Superior temporal gyrus (tissue), 1 donor: Measurements from ENCODE around the gene ZNF605.
"Not testable (repeated sequence)": the region's sequence is repeated elsewhere in the genome, so short reads cannot be mapped to it uniquely, and the experiment has no call there.

Experiments used
- DNase-seq: peaks from one replicate; pipeline ENCODE4 v3.0.0-alpha.2; 2016; ENCODE audit errors: extremely low spot score

Gene ZNF605

DNA sequence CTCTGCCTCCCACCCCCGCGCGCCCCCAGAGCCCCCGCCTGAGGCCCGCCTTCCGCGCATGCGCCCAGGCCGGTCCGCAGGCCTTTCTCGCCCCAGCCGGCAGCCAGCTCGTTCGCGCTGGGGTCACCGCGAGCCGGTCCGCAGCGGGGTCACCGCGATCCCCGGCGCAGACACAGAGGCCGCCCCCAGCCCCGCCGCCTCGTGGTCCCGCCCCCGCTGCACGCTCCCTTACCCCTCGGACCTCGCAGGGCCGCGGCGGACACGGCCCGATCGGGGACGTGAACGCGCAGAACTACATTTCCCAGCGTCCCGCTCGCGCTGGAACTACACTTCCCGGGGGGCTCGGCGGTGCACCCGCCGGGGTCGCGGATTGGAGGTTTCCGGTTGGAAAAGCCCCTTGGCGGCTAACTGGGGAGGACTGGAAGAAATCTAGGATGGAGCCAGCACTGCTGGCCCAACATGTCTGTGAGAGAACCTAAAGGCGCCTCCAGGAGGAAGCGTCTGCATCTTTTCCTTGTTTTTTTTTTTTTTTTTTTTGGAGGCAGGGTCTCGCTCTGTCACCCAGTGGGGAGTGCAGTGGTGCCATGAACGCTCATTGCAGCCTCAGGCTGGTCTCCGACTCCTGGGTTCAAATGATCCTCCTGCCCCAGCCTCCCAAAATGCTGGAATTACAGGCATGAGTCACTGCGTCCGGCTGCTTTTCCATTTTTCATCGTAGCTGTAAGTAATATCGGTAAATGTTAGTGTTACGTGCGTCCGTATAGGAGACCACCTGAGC, at the start of gene ZNF605:
TSS of gene ZNF605 (minus strand) at position 296 of the 778 bp plus-strand sequence. CDS start 10,671 bp downstream, outside the sequence.
- peak; percentile 92 for DNase-seq

- DNase-seq = no peak
These were observed 42.6 kb upstream of the ZNF605 start for GRCh38 chr12:132998741-132999140.

GRCh38 chr12:132986885-132987225, 30.7 kb upstream of the ZNF605 start:
- DNase-seq = no peak

DNA sequence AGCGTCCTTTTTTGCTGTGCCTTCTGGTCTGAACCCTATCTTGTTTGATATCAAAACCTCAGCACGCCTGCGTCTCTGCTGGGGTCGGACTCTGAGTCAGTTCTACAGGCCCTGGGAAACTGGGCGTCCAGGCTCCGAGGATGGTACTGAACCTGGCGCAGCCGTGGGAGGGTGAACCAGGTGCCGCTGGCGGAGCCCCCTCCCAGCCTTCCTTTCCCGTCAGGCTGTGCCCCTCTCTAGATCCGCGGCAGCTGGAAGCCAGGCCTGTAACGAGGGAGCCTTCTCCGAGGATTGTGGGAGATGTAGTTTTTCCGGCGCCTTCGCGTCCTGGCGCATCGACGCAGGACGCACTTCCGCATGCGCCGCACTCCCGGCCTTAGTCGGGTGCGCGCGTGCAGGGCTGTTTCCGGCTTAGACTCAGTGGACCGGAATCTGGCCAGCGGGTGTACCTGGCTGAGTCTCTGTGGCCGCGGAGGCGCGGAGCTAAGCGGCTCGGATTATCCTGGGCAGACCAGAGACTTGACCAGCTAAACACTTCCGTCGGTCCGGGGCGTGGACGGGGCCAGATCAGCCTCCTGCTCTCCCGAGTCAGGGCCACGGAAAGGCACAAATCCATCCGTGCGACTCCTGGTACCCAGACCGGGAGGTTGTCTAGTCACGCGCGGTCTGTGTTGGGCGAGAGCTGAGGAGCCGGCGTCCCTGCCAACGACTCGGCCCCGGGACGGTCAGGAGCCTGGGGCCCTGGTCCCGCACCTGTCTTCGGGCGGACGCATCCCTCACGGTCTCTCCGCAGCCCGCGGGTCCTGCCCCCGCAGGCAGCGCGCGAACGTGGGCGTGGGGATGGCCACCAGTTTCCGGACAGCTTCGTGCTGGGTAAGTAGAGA, 30.1 kb upstream of the ZNF605 start, which contains the start of gene ZNF26:
TSS of gene ZNF26 (plus strand) at position 367 of the 884 bp plus-strand sequence. CDS start at position 841, 474 bp downstream.
- peak; percentile 98 for DNase-seq

- DNase-seq = not testable (repeated sequence)
These were observed 20.8 kb upstream of the ZNF605 start for GRCh38 chr12:132976870-132977269.

- no peak for DNase-seq
These were observed 16.3 kb upstream of the ZNF605 start for GRCh38 chr12:132972374-132972773.

GRCh38 chr12:132967736-132968135, 11.6 kb upstream of the ZNF605 start:
- DNase-seq = no peak

DNA sequence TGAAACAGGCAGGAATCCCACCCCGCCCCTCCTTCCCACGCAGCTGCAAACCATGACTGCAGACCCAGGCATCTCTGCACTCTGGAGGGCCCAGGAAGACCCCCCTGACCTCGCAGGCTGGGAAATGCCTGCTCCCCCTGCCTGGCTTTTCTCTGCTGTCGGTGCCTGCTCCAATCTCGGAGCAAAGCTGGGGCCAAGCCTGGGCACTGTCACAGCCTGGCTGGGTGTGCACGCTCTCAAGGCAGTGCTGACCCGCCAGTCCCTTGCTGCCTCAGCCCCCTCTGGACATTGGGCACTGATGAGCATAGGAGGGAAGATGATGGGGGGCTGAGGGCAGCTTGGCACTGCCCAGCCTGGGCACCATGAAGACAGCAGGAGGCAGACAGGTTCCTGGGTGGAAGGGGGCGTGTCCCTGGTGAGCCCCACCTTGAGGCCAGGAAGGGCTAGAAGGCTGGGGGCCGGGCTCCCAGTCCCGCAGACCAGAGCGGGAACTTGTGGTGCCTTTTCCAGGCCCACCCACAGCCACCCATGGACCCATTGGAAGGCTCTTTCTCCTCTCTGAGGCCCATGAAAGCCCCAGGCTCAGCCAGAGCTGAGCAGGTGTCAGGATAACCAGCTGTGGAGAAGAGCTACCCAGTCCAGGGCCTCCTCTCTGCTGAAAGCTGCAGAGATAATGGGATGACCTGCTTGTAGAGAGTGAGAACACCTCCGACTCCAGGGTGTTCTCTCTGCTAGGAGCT, 10.7 kb upstream of the ZNF605 start:
- DNase-seq = no peak

DNA sequence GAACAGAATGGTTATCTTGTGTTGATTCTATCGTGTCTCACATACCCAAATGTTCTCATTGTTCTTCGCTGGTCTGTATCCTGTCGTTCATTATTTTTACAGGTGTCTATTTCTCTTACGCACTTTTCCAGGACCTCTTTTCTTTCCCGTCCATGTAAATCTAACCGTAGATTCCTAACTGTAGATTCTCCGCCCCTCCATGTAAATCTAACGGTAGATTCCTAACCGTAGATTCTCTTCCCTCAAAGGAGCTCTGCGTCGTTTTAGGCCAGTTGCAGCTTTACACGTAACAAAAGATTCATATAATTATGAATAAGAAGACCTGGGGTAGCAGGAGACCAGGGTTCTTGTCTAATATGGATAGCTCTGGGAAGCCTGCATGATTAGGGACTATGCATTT, 9.7 kb upstream of the ZNF605 start:
- no peak for DNase-seq

DNA sequence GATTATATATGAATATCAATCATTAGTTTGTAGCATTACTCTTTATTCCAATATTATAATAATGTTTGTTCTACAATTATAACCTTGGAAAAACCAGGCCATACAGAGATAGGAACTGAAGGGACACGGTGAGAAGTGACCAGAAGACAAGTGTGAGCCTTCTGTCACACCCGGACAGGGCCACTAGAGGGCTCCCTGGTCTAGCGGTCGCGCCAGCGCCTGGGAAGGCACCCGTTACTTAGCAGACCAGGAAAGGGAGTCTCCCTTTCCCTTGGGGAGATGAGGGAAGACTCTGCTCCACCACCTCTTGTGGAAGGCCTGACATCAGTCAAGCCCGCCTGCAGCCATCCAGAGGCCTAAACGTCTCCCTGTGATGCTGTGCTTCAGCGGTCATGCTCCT, 7.8 kb upstream of the ZNF605 start:
- peak; percentile 11 for DNase-seq

DNA sequence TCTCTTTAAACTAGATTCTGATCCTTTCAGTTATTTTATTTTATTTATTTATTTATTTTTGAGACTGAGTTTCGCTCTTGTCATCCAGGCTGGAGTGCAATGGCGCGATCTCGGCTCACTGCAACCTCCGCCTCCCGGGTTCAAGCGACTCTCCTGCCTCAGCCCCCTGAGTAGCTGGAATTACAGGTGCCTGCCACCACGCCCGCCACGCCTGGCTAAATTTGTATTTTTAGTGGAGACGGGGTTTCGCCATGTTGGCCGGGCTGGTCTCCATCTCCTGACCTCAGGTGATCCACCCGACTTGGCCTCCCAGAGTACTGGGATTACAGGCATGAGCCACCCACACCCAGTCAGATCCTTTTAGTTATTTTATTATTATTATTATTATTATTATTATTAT, 5.7 kb upstream of the ZNF605 start:
- not testable (repeated sequence) for DNase-seq

DNA sequence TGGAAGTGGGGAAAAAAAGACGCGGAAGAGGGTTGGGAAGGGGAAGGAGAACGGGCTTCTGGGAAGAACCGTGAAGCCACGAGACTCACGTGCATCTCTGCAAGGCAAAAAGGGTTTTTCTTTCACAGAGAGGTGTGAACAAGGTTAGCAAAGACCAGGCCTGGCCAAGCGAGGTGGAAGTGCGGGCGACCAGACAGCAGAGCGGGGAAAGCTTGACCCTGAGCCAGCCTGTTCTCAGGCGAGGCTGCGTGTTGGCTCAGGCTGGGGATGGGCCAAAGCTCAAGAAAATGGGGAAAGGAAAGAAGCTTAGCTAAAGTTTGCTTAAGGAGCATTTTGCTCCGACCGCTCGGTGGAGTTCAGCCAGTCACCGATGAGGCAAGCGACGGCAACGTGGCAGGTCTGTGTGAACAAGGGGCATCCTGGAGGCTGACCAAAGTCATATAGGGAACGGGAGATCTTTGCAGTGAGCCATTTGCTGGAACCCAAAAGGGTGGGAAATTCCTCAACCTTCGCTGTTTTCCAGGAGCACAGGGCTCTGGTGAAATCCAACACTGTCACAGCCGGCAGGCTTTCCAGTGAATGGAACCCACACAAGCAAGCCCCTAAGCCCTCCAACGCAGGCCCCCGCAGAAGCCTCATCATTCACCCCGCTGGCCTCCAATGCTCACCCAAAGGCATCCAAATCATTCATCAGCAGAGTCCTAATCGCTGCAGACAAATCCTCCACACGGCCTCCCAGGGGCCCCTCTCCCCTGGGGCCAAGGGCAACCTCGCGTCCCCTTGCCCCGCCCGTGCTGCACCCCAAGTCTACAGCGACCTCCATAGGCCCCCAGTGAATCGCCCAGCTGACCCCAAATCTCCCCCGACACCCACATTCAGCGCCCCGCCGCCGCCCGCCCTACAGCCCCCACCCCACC, 754 bp downstream of the ZNF605 start:
- peak; percentile 47 for DNase-seq

- no peak for DNase-seq
These were observed 1.5 kb downstream of the ZNF605 start for GRCh38 chr12:132954471-132955048.

GRCh38 chr12:132953771-132954170, 2.3 kb downstream of the ZNF605 start:
- no peak for DNase-seq

- DNase-seq = no peak
These were observed 3.0 kb downstream of the ZNF605 start for GRCh38 chr12:132953163-132953425.

DNA sequence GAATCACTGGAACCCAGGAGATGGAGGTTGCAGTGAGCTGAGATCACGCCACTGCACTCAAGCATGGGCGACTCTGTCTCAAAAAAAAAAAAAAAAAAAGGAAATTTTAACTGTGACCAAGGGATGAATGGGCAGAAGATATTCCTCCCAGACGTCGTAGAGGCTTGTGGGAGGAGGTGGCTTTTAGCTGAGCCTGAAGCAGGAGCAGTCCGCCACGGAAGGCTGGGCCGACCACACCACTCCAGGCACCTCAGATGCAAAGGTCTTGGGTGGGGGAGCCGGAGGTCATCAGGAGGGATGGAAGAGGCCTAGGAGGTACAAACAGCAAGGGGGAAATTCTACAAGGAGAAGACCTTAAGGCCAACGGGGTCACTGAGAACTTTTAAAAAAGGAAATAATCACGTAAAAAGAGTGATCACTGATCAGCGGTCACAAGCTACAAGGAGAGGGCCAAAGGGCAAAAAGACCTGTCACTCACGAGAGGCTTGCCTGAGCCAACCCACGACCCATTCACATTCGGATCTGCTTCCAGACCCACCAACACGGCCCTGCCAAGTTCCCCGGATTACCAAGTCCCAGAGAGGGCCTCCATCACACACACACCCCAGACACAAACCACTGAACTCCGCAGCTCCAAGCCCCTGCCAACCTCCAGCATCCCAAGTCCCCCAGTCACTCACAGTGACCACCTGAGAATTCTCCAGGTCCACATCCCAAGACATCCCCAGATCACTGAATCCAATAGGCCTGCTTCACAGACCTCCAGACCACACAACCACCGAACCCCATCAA, 3.5 kb downstream of the ZNF605 start:
- no peak for DNase-seq

DNA sequence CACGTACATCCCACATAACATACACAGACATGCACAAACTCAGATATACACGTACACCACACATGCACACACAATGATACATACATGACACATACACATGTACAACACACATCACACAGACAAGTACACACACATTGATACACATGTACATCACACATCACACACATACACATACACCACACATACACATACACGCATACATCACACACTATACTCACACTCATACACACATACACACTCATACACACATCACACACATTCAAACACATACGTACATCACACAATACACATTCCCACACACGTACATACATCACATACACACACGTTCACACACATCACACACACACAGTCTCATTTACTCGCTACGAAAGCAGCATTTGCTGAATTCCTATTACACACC, 4.5 kb downstream of the ZNF605 start:
- DNase-seq = no peak

DNA sequence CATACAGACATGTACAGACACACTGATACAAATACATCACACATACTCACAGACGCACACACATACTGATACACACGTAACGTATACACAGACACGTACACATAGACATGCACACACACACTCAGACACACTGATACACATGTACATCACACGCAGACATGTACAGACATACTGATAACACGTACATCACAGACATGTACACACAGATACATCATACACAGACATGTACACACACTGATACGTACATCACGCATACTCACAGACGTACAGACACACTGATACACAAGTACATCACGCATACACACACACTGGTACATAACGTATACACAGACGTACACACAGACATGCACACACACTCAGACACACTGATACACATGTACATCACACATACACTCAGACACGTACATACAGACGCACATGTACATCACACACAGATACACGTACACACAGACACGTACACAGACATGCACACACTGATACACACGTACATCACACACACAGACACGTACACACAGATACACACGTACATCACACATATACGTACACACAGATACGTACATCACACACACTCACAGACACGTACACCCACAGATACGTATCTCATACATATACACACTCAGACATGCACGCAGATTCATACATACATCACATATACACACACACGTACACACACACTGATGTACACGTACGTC, 5.1 kb downstream of the ZNF605 start:
- no peak for DNase-seq
